SH-SY5Y (cell line): Measurements from ENCODE around the gene TCF4.

Experiments
- GATA2 ChIP-seq: IDR thresholded peaks from 2 replicates; pipeline ENCODE4 v1.6.1; 2011; ENCODE audit warnings: mild to moderate bottlenecking, low read depth, low read length
- GATA3 ChIP-seq: IDR thresholded peaks from 2 replicates; pipeline ENCODE4 v1.6.1; 2011; ENCODE audit warnings: low read depth, mild to moderate bottlenecking, low read length, moderate library complexity

- no peak for TF ChIP-seq GATA2
- TF ChIP-seq GATA3: no peak
Observed at GRCh38 chr18:55307505-55307904, 280.5 kb downstream of the TCF4 start.
